HepG2 (cell line): Measurements from ENCODE around the gene DUSP22.

Experiments used
- EP300 ChIP-seq, 3 experiments: sonication (generic) in 1 of 3; formaldehyde crosslinking in 1 of 3; IDR thresholded peaks; 2 replicates each; pipeline versions ENCODE4 v1.5.1 to v1.6.1; 2011 to 2020; ENCODE audit warnings: low read depth in 2 of 3, low read length in 2 of 3, borderline replicate concordance in 1 of 3, improper control_type of control experiment in 1 of 3, mild to moderate bottlenecking in 1 of 3, missing genetic modification reagents in 1 of 3, moderate library complexity in 1 of 3
- FOXM1 ChIP-seq: sonication (generic); formaldehyde crosslinking; IDR thresholded peaks from 2 replicates; pipeline ENCODE4 v1.5.0; 2020; ENCODE audit warnings: missing genetic modification reagents
- MAFK ChIP-seq, 2 experiments: IDR thresholded peaks in 1 of 2; conservative IDR thresholded peaks in 1 of 2; 2 replicates each; pipeline ENCODE4 v1.6.1; 2011; ENCODE audit warnings: improper control_type of control experiment in 2 of 2, low read length in 2 of 2
- NFRKB ChIP-seq: fragments of 450-650 bp; IDR thresholded peaks from 2 replicates; pipeline ENCODE4 v1.6.1; 2017
- POLR2A ChIP-seq, 2 experiments: IDR thresholded peaks; 2 replicates each; pipeline ENCODE4 v1.6.1; 2011; ENCODE audit warnings: low read depth in 2 of 2, low read length in 2 of 2, mild to moderate bottlenecking in 1 of 2, moderate library complexity in 1 of 2; ENCODE audit not compliant: insufficient read depth in 1 of 2
- RAD21 ChIP-seq: fragments of 450-650 bp; formaldehyde crosslinking; IDR thresholded peaks from 2 replicates; pipeline ENCODE4 v1.5.0; 2020; ENCODE audit warnings: mild to moderate bottlenecking
- USF2 ChIP-seq, 2 experiments: sonication (generic) in 1 of 2; formaldehyde crosslinking in 1 of 2; IDR thresholded peaks; 2 replicates each; pipeline versions ENCODE4 v1.5.1 to v1.6.1; 2011 to 2020; ENCODE audit warnings: borderline replicate concordance in 1 of 2, low read depth in 1 of 2, low read length in 1 of 2, mild to moderate bottlenecking in 1 of 2, missing genetic modification reagents in 1 of 2, moderate library complexity in 1 of 2
- ZBTB1 ChIP-seq: sonication (generic); formaldehyde crosslinking; IDR thresholded peaks from 2 replicates; pipeline ENCODE4 v1.4.0; 2020; ENCODE audit warnings: missing genetic modification reagents, borderline replicate concordance
- ZFX ChIP-seq: sonication (generic); formaldehyde crosslinking; IDR thresholded peaks from 2 replicates; pipeline ENCODE4 v1.4.0; 2020; ENCODE audit warnings: mild to moderate bottlenecking, low read depth, missing genetic modification reagents, moderate library complexity
- ZNF614 ChIP-seq: IDR thresholded peaks from 2 replicates; pipeline ENCODE4 v1.6.1; 2018; ENCODE audit warnings: missing biosample characterization, missing genetic modification reagents, inconsistent platforms, borderline replicate concordance
- ZSCAN5A ChIP-seq: sonication (generic); formaldehyde crosslinking; IDR thresholded peaks from 2 replicates; pipeline ENCODE4 v1.8.0; 2022; ENCODE audit warnings: mild to moderate bottlenecking, missing genetic modification reagents, borderline replicate concordance
- TF ChIP-seq, protein P1 (sequence below): sonication (generic); formaldehyde crosslinking; IDR thresholded peaks from 2 replicates; pipeline ENCODE4 v1.5.0; 2020; ENCODE audit warnings: mild to moderate bottlenecking, missing genetic modification reagents, moderate library complexity
- TF ChIP-seq, protein P2 (sequence below): IDR thresholded peaks from 2 replicates; pipeline ENCODE4 v1.6.1; 2012; ENCODE audit warnings: inconsistent platforms
- TF ChIP-seq, protein P3 (sequence below): sonication (generic); formaldehyde crosslinking; IDR thresholded peaks from 2 replicates; pipeline ENCODE4 v1.8.0; 2022; ENCODE audit warnings: mild to moderate bottlenecking, missing genetic modification reagents

GRCh38 chr6:317060-317447 lies 24.8 kb downstream of the DUSP22 start:
- TF ChIP-seq, protein P1, sequence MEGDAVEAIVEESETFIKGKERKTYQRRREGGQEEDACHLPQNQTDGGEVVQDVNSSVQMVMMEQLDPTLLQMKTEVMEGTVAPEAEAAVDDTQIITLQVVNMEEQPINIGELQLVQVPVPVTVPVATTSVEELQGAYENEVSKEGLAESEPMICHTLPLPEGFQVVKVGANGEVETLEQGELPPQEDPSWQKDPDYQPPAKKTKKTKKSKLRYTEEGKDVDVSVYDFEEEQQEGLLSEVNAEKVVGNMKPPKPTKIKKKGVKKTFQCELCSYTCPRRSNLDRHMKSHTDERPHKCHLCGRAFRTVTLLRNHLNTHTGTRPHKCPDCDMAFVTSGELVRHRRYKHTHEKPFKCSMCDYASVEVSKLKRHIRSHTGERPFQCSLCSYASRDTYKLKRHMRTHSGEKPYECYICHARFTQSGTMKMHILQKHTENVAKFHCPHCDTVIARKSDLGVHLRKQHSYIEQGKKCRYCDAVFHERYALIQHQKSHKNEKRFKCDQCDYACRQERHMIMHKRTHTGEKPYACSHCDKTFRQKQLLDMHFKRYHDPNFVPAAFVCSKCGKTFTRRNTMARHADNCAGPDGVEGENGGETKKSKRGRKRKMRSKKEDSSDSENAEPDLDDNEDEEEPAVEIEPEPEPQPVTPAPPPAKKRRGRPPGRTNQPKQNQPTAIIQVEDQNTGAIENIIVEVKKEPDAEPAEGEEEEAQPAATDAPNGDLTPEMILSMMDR (CRISPR knock-in tag), result no peak
- TF ChIP-seq POLR2A (IDR thresholded peaks at IDR 0.05; ENCODE audit: insufficient read depth in 1 of 2, low read depth in 2 of 2, low read length in 2 of 2), result no peak
- TF ChIP-seq FOXM1 (CRISPR knock-in tag), result no peak
- TF ChIP-seq RAD21 (CRISPR knock-in tag), result no peak
- no peak for TF ChIP-seq ZFX
- TF ChIP-seq NFRKB, result no peak
- no peak for TF ChIP-seq MAFK (conservative IDR thresholded peaks at IDR 0.05 in 1 of 2, IDR thresholded peaks at IDR 0.05 in 1 of 2; ENCODE audit: low read length in 2 of 2)
- TF ChIP-seq, protein P2, sequence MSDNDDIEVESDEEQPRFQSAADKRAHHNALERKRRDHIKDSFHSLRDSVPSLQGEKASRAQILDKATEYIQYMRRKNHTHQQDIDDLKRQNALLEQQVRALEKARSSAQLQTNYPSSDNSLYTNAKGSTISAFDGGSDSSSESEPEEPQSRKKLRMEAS, result no peak
- no peak for TF ChIP-seq ZNF614
- TF ChIP-seq EP300 (IDR thresholded peaks at IDR 0.05; ENCODE audit: low read depth in 2 of 2, low read length in 2 of 2), result no peak
- no peak for TF ChIP-seq EP300 (CRISPR knock-in tag; IDR thresholded peaks at IDR 0.05; ENCODE audit: borderline replicate concordance)
- TF ChIP-seq USF2 (IDR thresholded peaks at IDR 0.05; ENCODE audit: low read depth, low read length), result no peak
- no peak for TF ChIP-seq USF2 (CRISPR knock-in tag; IDR thresholded peaks at IDR 0.05; ENCODE audit: borderline replicate concordance)
- TF ChIP-seq, protein P3, sequence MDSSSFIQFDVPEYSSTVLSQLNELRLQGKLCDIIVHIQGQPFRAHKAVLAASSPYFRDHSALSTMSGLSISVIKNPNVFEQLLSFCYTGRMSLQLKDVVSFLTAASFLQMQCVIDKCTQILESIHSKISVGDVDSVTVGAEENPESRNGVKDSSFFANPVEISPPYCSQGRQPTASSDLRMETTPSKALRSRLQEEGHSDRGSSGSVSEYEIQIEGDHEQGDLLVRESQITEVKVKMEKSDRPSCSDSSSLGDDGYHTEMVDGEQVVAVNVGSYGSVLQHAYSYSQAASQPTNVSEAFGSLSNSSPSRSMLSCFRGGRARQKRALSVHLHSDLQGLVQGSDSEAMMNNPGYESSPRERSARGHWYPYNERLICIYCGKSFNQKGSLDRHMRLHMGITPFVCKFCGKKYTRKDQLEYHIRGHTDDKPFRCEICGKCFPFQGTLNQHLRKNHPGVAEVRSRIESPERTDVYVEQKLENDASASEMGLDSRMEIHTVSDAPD (CRISPR knock-in tag), result no peak
- no peak for TF ChIP-seq ZSCAN5A (CRISPR knock-in tag)
- no peak for TF ChIP-seq ZBTB1
